A673 (cell line): ENCODE results near the gene RIN2. TPM values are rescaled to one million over a fixed set of nuclear protein-coding genes. Genes with fewer than 3 reads are reported as not detected.

ENCODE experiments used
- BruUV-seq: library from RNA; stranded (reverse); fragments of 400-500 nt; replicated peaks from 2 replicates; lab custom pipeline; 2021; lab: Mats Ljungman, UMichigan
- CTCF ChIA-PET: fragments of 300-600 bp; sonication (Branson Sonifier 250); formaldehyde crosslinking; loops from one replicate; lab custom pipeline; 2022; ENCODE audit warnings: antibody characterized with exemption; lab: Charles Lee
- POLR2A ChIA-PET: fragments of 300-600 bp; sonication (Branson Sonifier 250); formaldehyde crosslinking; loops from one replicate; lab custom pipeline; 2022; ENCODE audit warnings: antibody characterized with exemption; ENCODE audit not compliant: low non-redundant PET; lab: Charles Lee
- DNase-seq: peaks from one replicate; pipeline ENCODE4 v3.0.0-alpha.2; 2015; ENCODE audit warnings: low spot score
- H3K27ac ChIP-seq: fragments of 200-600 bp; sonication (generic); 2 replicates; pipeline ENCODE4 v1.5.1; 2016; ENCODE audit warnings: mixed run types, low read depth, mild to moderate bottlenecking, mixed read lengths, antibody characterized with exemption, low read length; ENCODE audit not compliant: poor library complexity, severe bottlenecking
- H3K27me3 ChIP-seq: fragments of 200-600 bp; sonication (generic); replicated peaks from 2 replicates; pipeline ENCODE4 v1.6.1; 2017; ENCODE audit warnings: mixed run types, low read depth, mild to moderate bottlenecking, mixed read lengths, antibody characterized with exemption, low read length; ENCODE audit not compliant: insufficient read depth, poor library complexity
- H3K36me3 ChIP-seq: fragments of 200-600 bp; sonication (generic); 2 replicates; pipeline ENCODE4 v1.6.1; 2016; ENCODE audit warnings: mixed run types, mild to moderate bottlenecking, mixed read lengths, antibody characterized with exemption, low read length; ENCODE audit not compliant: insufficient read depth, poor library complexity, severe bottlenecking
- H3K4me1 ChIP-seq: fragments of 200-600 bp; sonication (generic); 2 replicates; pipeline ENCODE4 v1.6.1; 2017; ENCODE audit warnings: mixed run types, mild to moderate bottlenecking, mixed read lengths, antibody characterized with exemption, low read length; ENCODE audit not compliant: insufficient read depth, poor library complexity, severe bottlenecking
- H3K4me3 ChIP-seq: fragments of 200-600 bp; sonication (generic); 2 replicates; pipeline ENCODE4 v1.5.1; 2016; ENCODE audit warnings: low read depth, mixed run types, mild to moderate bottlenecking, mixed read lengths, low read length; ENCODE audit not compliant: poor library complexity, severe bottlenecking
- H3K9me3 ChIP-seq: fragments of 200-600 bp; sonication (generic); 2 replicates; pipeline ENCODE4 v1.6.1; 2016; ENCODE audit warnings: mixed run types, low read depth, mild to moderate bottlenecking, mixed read lengths, antibody characterized with exemption, low read length; ENCODE audit not compliant: poor library complexity, severe bottlenecking
- CTCF ChIP-seq: fragments of 300-800, 200-600 bp; sonication (generic); conservative IDR thresholded peaks from 2 replicates; pipeline ENCODE4 v1.5.1; 2017; ENCODE audit warnings: low read depth, mild to moderate bottlenecking, antibody characterized with exemption, low read length, moderate library complexity, mixed read lengths
- EZH2 ChIP-seq: fragments of 200-600 bp; sonication (generic); IDR thresholded peaks from 2 replicates; pipeline ENCODE4 v1.6.1; 2017; ENCODE audit warnings: borderline replicate concordance, low read depth, mild to moderate bottlenecking, mixed read lengths, antibody characterized with exemption, low read length; ENCODE audit not compliant: poor library complexity, severe bottlenecking
- intact Hi-C: fragments of 100-400 bp; cut with micrococcal nuclease; formaldehyde crosslinking; loops from one replicate; pipeline ENCODE4 v1.10.0; 2022; ENCODE audit not compliant: unreplicated experiment
- total RNA-seq: library from RNA; stranded (reverse); gene quantifications from 2 replicates; pipeline ENCODE4 v1.2.3, GENCODE V29; 2021

RIN2 gene
- total RNA-seq, 1 experiment from 2014 or later, result 14.6 TPM

DNA sequence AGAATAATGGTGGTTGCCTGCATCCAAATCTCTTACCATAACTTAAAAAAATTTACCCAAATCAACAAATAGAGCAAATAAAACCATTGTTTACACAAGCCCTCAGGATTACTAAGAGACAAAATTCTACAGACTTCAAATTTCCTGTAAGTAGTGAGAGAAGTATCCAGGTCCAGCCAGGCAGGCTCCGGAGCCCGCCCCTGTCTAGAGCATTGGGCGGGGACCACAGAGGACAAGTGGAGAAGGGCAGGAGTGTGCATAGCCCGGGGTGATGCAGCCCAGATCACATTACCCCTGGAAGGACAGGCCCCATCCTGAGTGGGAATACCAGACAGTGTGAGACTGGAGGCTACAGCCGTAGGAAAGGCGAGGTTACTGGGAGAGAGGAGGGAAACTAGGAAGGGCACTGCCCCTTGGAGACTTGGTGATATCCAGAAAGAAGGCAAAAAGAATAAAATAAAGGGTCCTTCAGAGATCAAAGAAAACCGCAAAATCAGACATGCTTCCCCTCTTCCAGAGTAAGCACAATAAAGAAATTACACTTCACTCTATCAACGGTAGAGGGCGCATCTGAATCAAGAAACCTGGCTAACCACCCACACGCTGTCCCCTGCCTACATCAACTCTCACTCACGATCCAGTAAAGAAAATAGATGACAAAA is 26.6 kb downstream of the RIN2 start:
- Histone ChIP-seq H3K27me3 (no peaks in the 10 kb centered on the region), H3K36me3 (no peaks in the 10 kb centered on the region), H3K9me3 (peaks cover 4% of the 10 kb centered on the region), H3K27ac (peak overlapping the region; percentile 21), H3K4me3 (no peak overlapping the region), H3K4me1 (peaks cover 33% of the 10 kb centered on the region)
- intact Hi-C loops, result loop anchor here (1.0 to 10.0 kb wide), 2 partner anchors 90 to 211 kb away; no protein-coding TSS in a partner anchor
- peak; percentile 89 for TF ChIP-seq CTCF
- no peak for TF ChIP-seq EZH2
- CTCF ChIA-PET, result interaction anchor here (0.7 to 1.0 kb wide), 2 partner anchors 191 to 208 kb away, joined by 3 to 4 read pairs; no protein-coding TSS in a partner anchor
- DNase-seq, result peak; percentile 91
- POLR2A ChIA-PET, result interaction anchor here (0.7 kb wide), 1 partner anchor 27 kb away, joined by 3 read pairs; no protein-coding TSS in a partner anchor
- BruUV-seq, result no TSS peak

- peak overlapping the region; percentile 34 for H3K27ac ChIP-seq
- no peak overlapping the region for H3K4me3 ChIP-seq
- peaks cover 4% of the 10 kb centered on the region for H3K9me3 ChIP-seq
- no TSS peak for BruUV-seq
- H3K27me3 ChIP-seq, result no peaks in the 10 kb centered on the region
- CTCF ChIA-PET, result interaction anchor here (1.0 kb wide), 1 partner anchor 208 kb away, joined by 4 read pairs; no protein-coding TSS in a partner anchor
- POLR2A ChIA-PET, result interaction anchor here (0.7 kb wide), 1 partner anchor 26 kb away, joined by 3 read pairs; no protein-coding TSS in a partner anchor
- no peaks in the 10 kb centered on the region for H3K36me3 ChIP-seq
- intact Hi-C loops, result loop anchor here (1.0 to 10.0 kb wide), 2 partner anchors 91 to 210 kb away; no protein-coding TSS in a partner anchor
- no peak for DNase-seq
- peaks cover 33% of the 10 kb centered on the region for H3K4me1 ChIP-seq
- TF ChIP-seq EZH2 (no peak), CTCF (no peak)
Observed at GRCh38 chr20:19785173-19785982, 27.3 kb downstream of the RIN2 start.

DNA sequence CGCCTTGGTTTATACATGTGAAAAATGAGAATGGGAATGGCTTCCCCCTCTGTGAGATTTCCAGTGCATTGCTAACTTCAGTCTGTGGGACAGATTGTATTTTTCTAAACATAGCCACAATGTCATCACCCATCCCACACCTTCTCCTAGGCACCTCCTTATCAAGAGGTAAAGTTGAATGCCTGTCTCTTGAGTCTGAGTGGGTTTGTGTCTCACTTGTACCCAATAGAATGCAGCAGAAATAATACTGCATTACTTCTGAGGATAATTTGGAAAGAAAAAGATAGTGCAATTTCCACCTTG is 27.9 kb downstream of the RIN2 start:
- Histone ChIP-seq H3K4me1 (peaks cover 33% of the 10 kb centered on the region), H3K27me3 (no peaks in the 10 kb centered on the region), H3K27ac (peak overlapping the region; percentile 34), H3K9me3 (peaks cover 4% of the 10 kb centered on the region), H3K36me3 (no peaks in the 10 kb centered on the region), H3K4me3 (no peak overlapping the region)
- ChIA-PET CTCF (no interaction called here), POLR2A (no interaction called here)
- no TSS peak for BruUV-seq
- no peak for TF ChIP-seq CTCF
- TF ChIP-seq EZH2, result no peak
- DNase-seq, result no peak
- intact Hi-C loops, result loop anchor here (1.0 to 10.0 kb wide), 2 partner anchors 91 to 209 kb away; no protein-coding TSS in a partner anchor
